NT2/D1 (cell line): Measurements from ENCODE around the gene LFNG.

Experiments used
- DNase-seq: peaks from one replicate; pipeline ENCODE4 v3.0.0-alpha.2; 2011; ENCODE audit warnings: low read depth, low spot score
- H3K27me3 ChIP-seq: 2 replicates; pipeline ENCODE4 v1.6.0; 2011; ENCODE audit warnings: mild to moderate bottlenecking; ENCODE audit not compliant: insufficient read length, insufficient read depth
- H3K36me3 ChIP-seq: 2 replicates; pipeline ENCODE4 v1.6.1; 2011; ENCODE audit warnings: mild to moderate bottlenecking, low read length, mixed read lengths; ENCODE audit not compliant: insufficient read depth, insufficient read length
- H3K4me1 ChIP-seq: 2 replicates; pipeline ENCODE4 v1.5.1; 2011; ENCODE audit not compliant: insufficient read depth, insufficient read length
- H3K4me3 ChIP-seq: 2 replicates; pipeline ENCODE4 v1.5.1; 2011; ENCODE audit warnings: low read depth; ENCODE audit not compliant: insufficient read length
- H3K9ac ChIP-seq: 2 replicates; pipeline ENCODE4 v1.6.0; 2011; ENCODE audit warnings: low read depth; ENCODE audit not compliant: insufficient read length
- H3K9me3 ChIP-seq: 2 replicates; pipeline ENCODE4 v1.5.1; 2011; ENCODE audit warnings: mild to moderate bottlenecking, low read length; ENCODE audit not compliant: insufficient read depth
- SUZ12 ChIP-seq: IDR thresholded peaks from 2 replicates; pipeline ENCODE4 v1.6.1; 2011; ENCODE audit not compliant: insufficient read length, insufficient read depth; ENCODE audit errors: extremely low read depth
- YY1 ChIP-seq: IDR thresholded peaks from 2 replicates; pipeline ENCODE4 v1.6.1; 2011; ENCODE audit not compliant: insufficient read length, insufficient read depth
- ZNF274 ChIP-seq: IDR thresholded peaks from 2 replicates; pipeline ENCODE4 v1.6.1; 2011; ENCODE audit warnings: mild to moderate bottlenecking, low read depth, low read length

Gene LFNG

GRCh38 chr7:2495418-2496299, 23.9 kb upstream of the LFNG start:
- Histone ChIP-seq H3K4me3 (no peak overlapping the region), H3K27me3 (no peaks in the 10 kb centered on the region), H3K36me3 (no peaks in the 10 kb centered on the region), H3K4me1 (peaks cover 43% of the 10 kb centered on the region), H3K9me3 (no peaks in the 10 kb centered on the region), H3K9ac (peak overlapping the region; percentile 58)
- peak; percentile 86 for DNase-seq
- no peak for TF ChIP-seq YY1
- TF ChIP-seq ZNF274: no peak
- no peak for TF ChIP-seq SUZ12

- H3K4me3 ChIP-seq: no peak overlapping the region
- no peaks in the 10 kb centered on the region for H3K9me3 ChIP-seq
- peaks cover 44% of the 10 kb centered on the region for H3K4me1 ChIP-seq
- DNase-seq: no peak
- no peaks in the 10 kb centered on the region for H3K36me3 ChIP-seq
- H3K9ac ChIP-seq: peak overlapping the region; percentile 58
- H3K27me3 ChIP-seq: no peaks in the 10 kb centered on the region
- no peak for TF ChIP-seq ZNF274
- no peak for TF ChIP-seq SUZ12
- no peak for TF ChIP-seq YY1
These were observed 23.2 kb upstream of the LFNG start for GRCh38 chr7:2496375-2496774.

- H3K9ac ChIP-seq: no peak overlapping the region
- TF ChIP-seq SUZ12: no peak
- H3K27me3 ChIP-seq: no peaks in the 10 kb centered on the region
- H3K36me3 ChIP-seq: no peaks in the 10 kb centered on the region
- no peak for DNase-seq
- no peaks in the 10 kb centered on the region for H3K9me3 ChIP-seq
- H3K4me3 ChIP-seq: no peak overlapping the region
- peaks cover 49% of the 10 kb centered on the region for H3K4me1 ChIP-seq
These were observed 22.5 kb upstream of the LFNG start for GRCh38 chr7:2497065-2497464.

- no peaks in the 10 kb centered on the region for H3K36me3 ChIP-seq
- H3K4me1 ChIP-seq: peaks cover 49% of the 10 kb centered on the region
- no peaks in the 10 kb centered on the region for H3K9me3 ChIP-seq
- H3K4me3 ChIP-seq: no peak overlapping the region
- no peaks in the 10 kb centered on the region for H3K27me3 ChIP-seq
- DNase-seq: no peak
- peak overlapping the region; percentile 34 for H3K9ac ChIP-seq
- TF ChIP-seq ZNF274: no peak
- no peak for TF ChIP-seq SUZ12
- no peak for TF ChIP-seq YY1
These were observed 21.9 kb upstream of the LFNG start for GRCh38 chr7:2497500-2498336.

GRCh38 chr7:2498708-2499107, 20.9 kb upstream of the LFNG start:
- no peak for DNase-seq
- H3K27me3 ChIP-seq: no peaks in the 10 kb centered on the region
- no peak overlapping the region for H3K4me3 ChIP-seq
- H3K9ac ChIP-seq: no peak overlapping the region
- H3K36me3 ChIP-seq: no peaks in the 10 kb centered on the region
- peaks cover 50% of the 10 kb centered on the region for H3K4me1 ChIP-seq
- no peak for TF ChIP-seq SUZ12
- no peak for TF ChIP-seq ZNF274
- TF ChIP-seq YY1: no peak
- H3K9me3 ChIP-seq: no peaks in the 10 kb centered on the region

GRCh38 chr7:2499181-2499580, 20.4 kb upstream of the LFNG start:
- DNase-seq: no peak
- no peaks in the 10 kb centered on the region for H3K9me3 ChIP-seq
- peaks cover 47% of the 10 kb centered on the region for H3K4me1 ChIP-seq
- H3K4me3 ChIP-seq: no peak overlapping the region
- no peaks in the 10 kb centered on the region for H3K27me3 ChIP-seq
- peak overlapping the region; percentile 12 for H3K9ac ChIP-seq
- no peaks in the 10 kb centered on the region for H3K36me3 ChIP-seq
- TF ChIP-seq SUZ12 (no peak), YY1 (no peak), ZNF274 (no peak)

GRCh38 chr7:2499719-2500430, 19.7 kb upstream of the LFNG start:
- Histone ChIP-seq H3K4me3 (no peak overlapping the region), H3K36me3 (no peaks in the 10 kb centered on the region), H3K9ac (peak overlapping the region; percentile 46), H3K9me3 (no peaks in the 10 kb centered on the region), H3K27me3 (no peaks in the 10 kb centered on the region), H3K4me1 (peaks cover 42% of the 10 kb centered on the region)
- DNase-seq: no peak
- no peak for TF ChIP-seq SUZ12
- no peak for TF ChIP-seq ZNF274
- no peak for TF ChIP-seq YY1
